Subcutaneous adipose tissue (tissue), 4 donors: ENCODE results near the gene ENDOU. TPM values are rescaled to one million over a fixed set of nuclear protein-coding genes. Genes with fewer than 3 reads are reported as not detected.

Source experiments
- total RNA-seq, 4 donors: library from RNA; depleted of rRNA; stranded (reverse); fragments of >200 nt; gene quantifications; one replicate each; pipeline ENCODE4 v1.1.0, GENCODE V29; 2016
- TF ChIP-seq, protein P1 (sequence below): fragments of 450-650 bp; IDR thresholded peaks from one replicate; pipeline ENCODE4 v1.5.1; 2016; ENCODE audit warnings: low read depth, mild to moderate bottlenecking, control low read depth, antibody characterized with exemption, moderate library complexity

The ENDOU gene
- total RNA-seq, 4 donors from 2014 or later: 0.33 to 3.2 TPM; not detected in 2

GRCh38 chr12:47740606-47741339 is 15.5 kb upstream of the ENDOU start:
- TF ChIP-seq, protein P1, sequence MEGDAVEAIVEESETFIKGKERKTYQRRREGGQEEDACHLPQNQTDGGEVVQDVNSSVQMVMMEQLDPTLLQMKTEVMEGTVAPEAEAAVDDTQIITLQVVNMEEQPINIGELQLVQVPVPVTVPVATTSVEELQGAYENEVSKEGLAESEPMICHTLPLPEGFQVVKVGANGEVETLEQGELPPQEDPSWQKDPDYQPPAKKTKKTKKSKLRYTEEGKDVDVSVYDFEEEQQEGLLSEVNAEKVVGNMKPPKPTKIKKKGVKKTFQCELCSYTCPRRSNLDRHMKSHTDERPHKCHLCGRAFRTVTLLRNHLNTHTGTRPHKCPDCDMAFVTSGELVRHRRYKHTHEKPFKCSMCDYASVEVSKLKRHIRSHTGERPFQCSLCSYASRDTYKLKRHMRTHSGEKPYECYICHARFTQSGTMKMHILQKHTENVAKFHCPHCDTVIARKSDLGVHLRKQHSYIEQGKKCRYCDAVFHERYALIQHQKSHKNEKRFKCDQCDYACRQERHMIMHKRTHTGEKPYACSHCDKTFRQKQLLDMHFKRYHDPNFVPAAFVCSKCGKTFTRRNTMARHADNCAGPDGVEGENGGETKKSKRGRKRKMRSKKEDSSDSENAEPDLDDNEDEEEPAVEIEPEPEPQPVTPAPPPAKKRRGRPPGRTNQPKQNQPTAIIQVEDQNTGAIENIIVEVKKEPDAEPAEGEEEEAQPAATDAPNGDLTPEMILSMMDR: no peak

DNA sequence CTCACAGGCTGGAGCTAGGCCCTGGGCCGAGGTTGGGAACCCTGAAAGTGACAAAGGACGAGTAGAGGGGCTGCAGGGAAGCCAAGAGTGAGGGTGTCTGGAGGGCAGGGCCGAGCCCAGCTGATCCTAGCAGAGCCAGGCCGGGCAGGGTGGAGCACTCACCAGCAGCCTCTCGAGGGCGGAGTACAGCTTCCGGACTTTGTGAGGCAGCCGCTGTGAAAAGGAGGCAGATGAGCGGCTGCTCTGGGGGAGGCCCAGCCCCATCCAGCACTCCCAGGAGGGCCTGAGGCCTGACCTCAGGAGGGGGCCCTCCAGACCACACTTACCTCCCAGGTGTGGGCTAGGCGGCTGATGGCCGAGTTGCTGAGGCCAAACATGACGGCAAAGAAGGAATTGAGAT is 14.7 kb upstream of the ENDOU start:
- TF ChIP-seq, protein P1: no peak

GRCh38 chr12:47739297-47739696 is 14.0 kb upstream of the ENDOU start:
- TF ChIP-seq, protein P1: no peak

DNA sequence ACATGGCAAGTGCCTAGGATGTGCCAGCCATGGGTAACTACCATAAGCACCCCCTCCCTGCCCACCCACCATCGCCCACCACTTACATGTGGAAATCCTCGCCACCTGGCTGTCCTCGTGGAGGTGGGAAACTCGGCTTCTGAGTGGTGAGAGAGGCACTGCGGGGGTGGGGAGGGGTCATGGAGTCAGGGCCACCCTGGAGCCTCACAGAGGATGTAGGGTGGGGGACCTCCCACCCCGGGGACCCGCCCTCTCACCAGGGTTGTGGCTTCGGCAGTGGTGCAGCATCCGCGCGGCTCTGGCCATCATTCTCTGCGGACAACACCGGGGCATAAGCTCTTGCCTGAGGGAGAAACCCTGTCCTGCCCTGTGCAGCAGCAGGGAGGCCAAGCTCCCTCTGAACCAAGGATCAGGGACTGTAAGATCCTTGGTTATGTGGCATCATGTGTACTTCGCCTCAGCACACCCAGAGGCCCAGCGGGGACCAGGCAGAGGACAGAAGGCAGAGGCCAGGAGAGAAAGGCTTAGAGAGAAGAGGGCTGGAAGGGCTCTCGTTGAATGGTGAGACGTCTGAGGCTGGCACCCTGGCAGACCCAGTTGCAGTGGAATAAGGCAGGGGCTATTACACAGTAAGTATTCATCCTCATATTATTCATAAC is 12.8 kb upstream of the ENDOU start:
- TF ChIP-seq, protein P1: no peak

DNA sequence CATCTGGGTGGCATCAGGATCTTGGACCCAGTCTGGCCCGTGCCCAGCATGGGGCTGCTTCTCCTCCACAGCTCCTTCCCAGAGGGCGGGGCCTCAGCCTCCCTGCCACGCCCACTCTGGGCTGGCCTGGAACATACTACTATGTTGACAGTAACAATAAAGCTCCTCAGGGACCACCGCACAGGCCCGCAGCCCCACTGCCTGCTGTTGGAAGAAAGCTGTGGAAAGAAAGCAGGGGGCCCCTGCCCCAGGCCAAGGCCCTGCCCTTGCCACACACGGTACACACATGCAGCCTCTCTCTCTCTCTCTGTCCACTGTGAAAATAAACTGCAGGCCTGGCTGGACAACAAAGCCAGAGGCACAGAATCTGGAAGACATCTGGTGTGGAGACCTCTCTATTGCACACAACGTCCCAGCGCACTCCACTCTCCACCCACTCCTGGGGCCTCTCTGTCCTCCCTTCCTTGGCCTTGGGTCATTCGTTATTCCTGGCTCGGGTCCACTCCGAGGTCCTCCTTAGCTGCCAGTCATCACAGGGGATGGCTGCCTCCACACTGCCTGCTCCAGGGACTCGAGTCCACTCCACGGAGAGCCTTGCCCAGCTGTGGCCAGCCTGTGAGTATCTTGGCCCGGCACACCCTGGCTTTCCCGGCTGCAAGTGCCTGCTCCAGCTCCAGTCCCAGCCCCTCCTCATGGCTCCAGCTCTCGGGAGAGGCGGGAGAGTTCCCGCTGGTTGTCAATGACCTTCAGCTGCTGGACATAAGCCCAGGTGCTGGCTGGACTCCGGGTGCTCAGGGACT is 11.8 kb upstream of the ENDOU start:
- TF ChIP-seq, protein P1: no peak

DNA sequence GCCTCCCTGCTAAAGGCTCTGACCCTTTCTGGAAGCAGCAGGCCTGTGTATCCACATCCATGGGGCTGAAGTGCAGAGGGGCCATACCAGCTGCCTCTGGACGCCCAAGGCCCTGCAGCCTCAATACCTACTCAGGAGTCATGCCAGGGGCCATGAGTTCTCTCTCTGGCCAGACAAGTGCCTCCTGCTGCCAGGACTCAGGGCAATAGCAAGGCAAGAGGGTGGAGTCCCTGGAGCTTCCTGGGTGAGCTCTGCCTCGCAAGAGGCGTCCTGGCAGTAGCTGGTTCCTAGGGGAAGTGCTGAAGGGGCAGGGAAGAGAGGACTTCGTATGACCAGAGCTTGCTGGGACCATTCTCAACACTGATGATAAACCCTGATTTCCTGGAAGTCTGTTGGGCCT is 10.9 kb upstream of the ENDOU start:
- TF ChIP-seq, protein P1: no peak

DNA sequence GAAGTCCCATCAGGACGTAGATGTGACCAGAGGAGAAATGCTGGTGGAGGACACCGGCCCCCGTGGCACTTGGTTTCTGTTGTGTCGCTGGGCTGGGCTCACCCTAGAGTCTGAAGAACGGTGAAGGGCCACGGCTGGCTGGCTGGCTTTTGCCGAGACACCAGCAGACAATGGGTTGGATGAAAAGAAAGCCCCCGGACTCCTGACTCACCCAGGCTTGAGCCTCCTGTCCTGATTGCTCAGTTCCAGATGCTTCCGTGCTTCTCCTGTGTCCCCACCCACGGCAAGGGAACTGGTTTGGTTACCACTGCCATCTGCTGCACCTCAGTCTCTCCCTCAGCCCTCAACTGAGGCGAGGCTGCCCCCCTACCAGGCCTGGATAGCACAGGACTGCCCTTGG is 10.4 kb upstream of the ENDOU start:
- TF ChIP-seq, protein P1: no peak
